ENCODE results near the gene NANOS2. TPM values are rescaled to one million over a fixed set of nuclear protein-coding genes. Genes with fewer than 3 reads are reported as not detected.

Gene NANOS2
- total and polyA plus RNA-seq, 9 of the 15 experiments (the other 6 are each of a cell fraction or from before 2014, with no cell fraction given), result not detected

DNA sequence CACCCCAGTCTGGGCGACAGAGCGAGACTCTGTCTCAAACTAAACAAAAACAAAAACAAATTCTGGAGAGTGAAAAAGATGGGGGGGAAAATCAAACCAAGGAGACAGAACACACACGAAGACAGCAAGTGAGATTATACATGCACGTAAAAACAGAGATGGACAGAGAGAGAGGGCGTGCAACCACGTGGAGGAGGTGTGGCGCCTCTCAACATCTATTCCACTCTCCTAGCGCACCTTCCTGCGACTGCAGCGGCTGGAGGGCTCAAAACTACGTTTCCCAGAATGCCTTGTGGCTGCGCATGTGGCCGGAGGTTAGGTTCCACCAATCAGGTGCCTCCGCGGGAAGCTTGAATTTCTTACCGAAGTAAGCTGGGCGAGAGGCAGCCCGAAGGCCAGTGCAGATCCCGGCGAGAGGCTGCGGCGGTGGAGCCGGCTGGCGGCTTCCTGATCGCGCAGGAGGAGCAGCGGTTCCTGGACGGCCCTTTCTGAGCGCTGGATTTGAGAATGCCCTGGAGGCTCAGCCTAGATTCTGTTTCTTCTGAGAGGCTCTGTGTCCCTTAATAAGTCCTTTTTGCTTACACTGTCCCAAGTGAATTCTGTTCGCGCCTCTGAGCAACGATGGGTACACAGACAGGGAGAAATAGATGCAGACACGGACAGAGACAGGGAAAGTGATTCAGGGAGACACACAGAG, 13.1 kb upstream of the NANOS2 start (continued):
- TF ChIP-seq TAF9B (IDR thresholded peaks at IDR 0.05; ENCODE audit: partially characterized antibody) (no peak), PHF21A (IDR thresholded peaks at IDR 0.05; ENCODE audit: borderline replicate concordance, low read depth) (no peak), ZBTB17 (CRISPR knock-in tag; IDR thresholded peaks at IDR 0.05) (no peak), ZZZ3 (IDR thresholded peaks at IDR 0.05) (no peak), MIER1 (IDR thresholded peaks at IDR 0.05; ENCODE audit: low read depth) (no peak), EHMT2 (IDR thresholded peaks at IDR 0.05) (peak; percentile 66; the same call in 1 of the 2 replicates), MEF2D (tag; conservative IDR thresholded peaks at IDR 0.05; ENCODE audit: low read depth) (no peak), KLF10 (CRISPR knock-in tag; IDR thresholded peaks at IDR 0.05) (no peak), TCF7 (IDR thresholded peaks at IDR 0.05; ENCODE audit: borderline replicate concordance) (no peak), ZNF695 (CRISPR knock-in tag; IDR thresholded peaks at IDR 0.05) (no peak), PRMT5 (CRISPR knock-in tag; IDR thresholded peaks at IDR 0.05) (no peak), SMAD2 (IDR thresholded peaks at IDR 0.05; ENCODE audit: low read depth, low read length) (no peak), ZBED1 (IDR thresholded peaks at IDR 0.05) (no peak)
- TF ChIP-seq, protein P1, sequence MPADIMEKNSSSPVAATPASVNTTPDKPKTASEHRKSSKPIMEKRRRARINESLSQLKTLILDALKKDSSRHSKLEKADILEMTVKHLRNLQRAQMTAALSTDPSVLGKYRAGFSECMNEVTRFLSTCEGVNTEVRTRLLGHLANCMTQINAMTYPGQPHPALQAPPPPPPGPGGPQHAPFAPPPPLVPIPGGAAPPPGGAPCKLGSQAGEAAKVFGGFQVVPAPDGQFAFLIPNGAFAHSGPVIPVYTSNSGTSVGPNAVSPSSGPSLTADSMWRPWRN (IDR thresholded peaks at IDR 0.05; ENCODE audit: low read depth), result no peak
- TF ChIP-seq, protein P2, sequence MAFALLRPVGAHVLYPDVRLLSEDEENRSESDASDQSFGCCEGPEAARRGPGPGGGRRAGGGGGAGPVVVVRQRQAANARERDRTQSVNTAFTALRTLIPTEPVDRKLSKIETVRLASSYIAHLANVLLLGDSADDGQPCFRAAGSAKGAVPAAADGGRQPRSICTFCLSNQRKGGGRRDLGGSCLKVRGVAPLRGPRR (CRISPR knock-in tag; IDR thresholded peaks at IDR 0.05), result no peak
- TF ChIP-seq, protein P3, sequence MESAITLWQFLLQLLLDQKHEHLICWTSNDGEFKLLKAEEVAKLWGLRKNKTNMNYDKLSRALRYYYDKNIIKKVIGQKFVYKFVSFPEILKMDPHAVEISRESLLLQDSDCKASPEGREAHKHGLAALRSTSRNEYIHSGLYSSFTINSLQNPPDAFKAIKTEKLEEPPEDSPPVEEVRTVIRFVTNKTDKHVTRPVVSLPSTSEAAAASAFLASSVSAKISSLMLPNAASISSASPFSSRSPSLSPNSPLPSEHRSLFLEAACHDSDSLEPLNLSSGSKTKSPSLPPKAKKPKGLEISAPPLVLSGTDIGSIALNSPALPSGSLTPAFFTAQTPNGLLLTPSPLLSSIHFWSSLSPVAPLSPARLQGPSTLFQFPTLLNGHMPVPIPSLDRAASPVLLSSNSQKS (CRISPR knock-in tag; IDR thresholded peaks at IDR 0.05), result no peak
- TF ChIP-seq, protein P4, sequence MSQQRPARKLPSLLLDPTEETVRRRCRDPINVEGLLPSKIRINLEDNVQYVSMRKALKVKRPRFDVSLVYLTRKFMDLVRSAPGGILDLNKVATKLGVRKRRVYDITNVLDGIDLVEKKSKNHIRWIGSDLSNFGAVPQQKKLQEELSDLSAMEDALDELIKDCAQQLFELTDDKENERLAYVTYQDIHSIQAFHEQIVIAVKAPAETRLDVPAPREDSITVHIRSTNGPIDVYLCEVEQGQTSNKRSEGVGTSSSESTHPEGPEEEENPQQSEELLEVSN (IDR thresholded peaks at IDR 0.05; ENCODE audit: borderline replicate concordance in 1 of 2, extremely low read depth in 1 of 2, insufficient read depth in 1 of 2, insufficient read length in 1 of 2, low read depth in 1 of 2, low read length in 1 of 2, poor library complexity in 1 of 2, severe bottlenecking in 1 of 2), result peak; percentile 98 to 99
- TF ChIP-seq, protein P5, sequence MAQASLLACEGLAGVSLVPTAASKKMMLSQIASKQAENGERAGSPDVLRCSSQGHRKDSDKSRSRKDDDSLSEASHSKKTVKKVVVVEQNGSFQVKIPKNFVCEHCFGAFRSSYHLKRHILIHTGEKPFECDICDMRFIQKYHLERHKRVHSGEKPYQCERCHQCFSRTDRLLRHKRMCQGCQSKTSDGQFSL (CRISPR knock-in tag; IDR thresholded peaks at IDR 0.05), result no peak
- TF ChIP-seq, protein P5 (tag; IDR thresholded peaks at IDR 0.05), result no peak
- TF ChIP-seq, protein P6, sequence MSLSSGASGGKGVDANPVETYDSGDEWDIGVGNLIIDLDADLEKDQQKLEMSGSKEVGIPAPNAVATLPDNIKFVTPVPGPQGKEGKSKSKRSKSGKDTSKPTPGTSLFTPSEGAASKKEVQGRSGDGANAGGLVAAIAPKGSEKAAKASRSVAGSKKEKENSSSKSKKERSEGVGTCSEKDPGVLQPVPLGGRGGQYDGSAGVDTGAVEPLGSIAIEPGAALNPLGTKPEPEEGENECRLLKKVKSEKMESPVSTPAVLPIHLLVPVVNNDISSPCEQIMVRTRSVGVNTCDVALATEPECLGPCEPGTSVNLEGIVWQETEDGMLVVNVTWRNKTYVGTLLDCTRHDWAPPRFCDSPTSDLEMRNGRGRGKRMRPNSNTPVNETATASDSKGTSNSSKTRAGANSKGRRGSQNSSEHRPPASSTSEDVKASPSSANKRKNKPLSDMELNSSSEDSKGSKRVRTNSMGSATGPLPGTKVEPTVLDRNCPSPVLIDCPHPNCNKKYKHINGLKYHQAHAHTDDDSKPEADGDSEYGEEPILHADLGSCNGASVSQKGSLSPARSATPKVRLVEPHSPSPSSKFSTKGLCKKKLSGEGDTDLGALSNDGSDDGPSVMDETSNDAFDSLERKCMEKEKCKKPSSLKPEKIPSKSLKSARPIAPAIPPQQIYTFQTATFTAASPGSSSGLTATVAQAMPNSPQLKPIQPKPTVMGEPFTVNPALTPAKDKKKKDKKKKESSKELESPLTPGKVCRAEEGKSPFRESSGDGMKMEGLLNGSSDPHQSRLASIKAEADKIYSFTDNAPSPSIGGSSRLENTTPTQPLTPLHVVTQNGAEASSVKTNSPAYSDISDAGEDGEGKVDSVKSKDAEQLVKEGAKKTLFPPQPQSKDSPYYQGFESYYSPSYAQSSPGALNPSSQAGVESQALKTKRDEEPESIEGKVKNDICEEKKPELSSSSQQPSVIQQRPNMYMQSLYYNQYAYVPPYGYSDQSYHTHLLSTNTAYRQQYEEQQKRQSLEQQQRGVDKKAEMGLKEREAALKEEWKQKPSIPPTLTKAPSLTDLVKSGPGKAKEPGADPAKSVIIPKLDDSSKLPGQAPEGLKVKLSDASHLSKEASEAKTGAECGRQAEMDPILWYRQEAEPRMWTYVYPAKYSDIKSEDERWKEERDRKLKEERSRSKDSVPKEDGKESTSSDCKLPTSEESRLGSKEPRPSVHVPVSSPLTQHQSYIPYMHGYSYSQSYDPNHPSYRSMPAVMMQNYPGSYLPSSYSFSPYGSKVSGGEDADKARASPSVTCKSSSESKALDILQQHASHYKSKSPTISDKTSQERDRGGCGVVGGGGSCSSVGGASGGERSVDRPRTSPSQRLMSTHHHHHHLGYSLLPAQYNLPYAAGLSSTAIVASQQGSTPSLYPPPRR (CRISPR knock-in tag; IDR thresholded peaks at IDR 0.05; ENCODE audit: borderline replicate concordance), result no peak

All from K562 (cell line).